Measurements from ENCODE around the gene CHST13.

DNA sequence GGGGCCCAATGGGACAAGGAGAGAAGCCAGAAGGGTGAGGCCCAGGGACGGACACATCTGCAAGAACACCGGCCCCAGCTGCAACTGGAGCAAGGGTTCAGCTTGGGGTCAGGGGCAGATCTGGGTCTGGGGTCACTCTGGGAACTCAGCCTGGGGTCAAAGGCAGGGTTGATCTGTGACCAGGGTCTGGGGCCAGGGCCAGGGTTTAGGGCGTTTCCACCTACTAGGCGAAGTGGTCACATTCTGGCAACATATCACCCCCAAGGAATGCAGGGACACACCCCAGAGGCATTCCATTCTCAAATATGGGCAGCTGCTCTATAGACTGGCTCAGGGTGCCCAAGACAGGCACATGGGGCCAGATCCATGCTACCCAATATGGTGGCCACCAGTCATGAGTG is 15.4 kb upstream of the CHST13 start:
- no peak for TF ChIP-seq SUZ12 (IDR thresholded peaks at IDR 0.05; ENCODE audit: extremely low read depth, insufficient read depth, insufficient read length)
- TF ChIP-seq YY1 (IDR thresholded peaks at IDR 0.05; ENCODE audit: insufficient read depth, insufficient read length) = no peak
- TF ChIP-seq ZNF274 (IDR thresholded peaks at IDR 0.05; ENCODE audit: low read depth, low read length) = no peak
